GM12891 (cell line): Measurements from ENCODE around the gene TRIP12.

Source experiments
- PAX5 ChIP-seq: IDR thresholded peaks from 2 replicates; pipeline ENCODE4 v1.6.1; 2011; ENCODE audit warnings: low read length, moderate library complexity, mild to moderate bottlenecking; ENCODE audit not compliant: insufficient read depth, severe bottlenecking
- POLR2A ChIP-seq: IDR thresholded peaks from 2 replicates; pipeline ENCODE4 v1.6.1; 2011; ENCODE audit warnings: low read depth, low read length, control low read depth
- POLR2AphosphoS5 ChIP-seq: IDR thresholded peaks from 2 replicates; pipeline ENCODE4 v1.6.1; 2011; ENCODE audit warnings: low read depth, low read length, control low read depth
- POU2F2 ChIP-seq: IDR thresholded peaks from 2 replicates; pipeline ENCODE4 v1.6.1; 2011; ENCODE audit warnings: low read depth, mild to moderate bottlenecking, control low read depth, low read length, moderate library complexity
- SPI1 ChIP-seq: IDR thresholded peaks from 2 replicates; pipeline ENCODE4 v1.6.1; 2011; ENCODE audit warnings: low read depth, low read length, control low read depth
- TAF1 ChIP-seq: IDR thresholded peaks from 2 replicates; pipeline ENCODE4 v1.6.1; 2011; ENCODE audit warnings: low read depth, low read length, control low read depth

DNA sequence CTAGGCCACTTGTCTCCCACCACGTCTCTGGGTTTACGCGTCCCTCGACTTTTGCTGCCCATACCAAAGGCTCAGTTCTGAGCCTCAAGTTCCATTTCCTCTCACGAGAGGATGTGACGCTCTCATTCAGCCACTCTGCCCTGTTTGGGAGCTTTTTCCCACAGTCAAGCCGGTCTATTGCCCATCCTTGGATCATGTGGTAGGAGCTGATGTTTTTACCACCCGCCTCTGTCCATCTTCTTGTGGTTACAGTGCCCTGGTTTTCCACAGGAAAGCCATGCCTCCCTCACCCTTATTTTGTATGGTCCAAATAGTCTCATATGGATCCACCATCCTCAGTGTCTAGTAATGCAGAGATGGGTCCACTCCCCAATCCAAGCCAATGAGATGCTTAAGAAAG, 20.9 kb upstream of the TRIP12 start:
- TF ChIP-seq POLR2A (no peak), POLR2AphosphoS5 (no peak), TAF1 (no peak), SPI1 (no peak), POU2F2 (no peak), PAX5 (no peak)
